Measurements from ENCODE around the gene RCOR2. TPM values are rescaled to one million over a fixed set of nuclear protein-coding genes. Genes with fewer than 3 reads are reported as not detected.

The RCOR2 gene
- total RNA-seq, 1 experiment from 2014 or later = 1.8 TPM

DNA sequence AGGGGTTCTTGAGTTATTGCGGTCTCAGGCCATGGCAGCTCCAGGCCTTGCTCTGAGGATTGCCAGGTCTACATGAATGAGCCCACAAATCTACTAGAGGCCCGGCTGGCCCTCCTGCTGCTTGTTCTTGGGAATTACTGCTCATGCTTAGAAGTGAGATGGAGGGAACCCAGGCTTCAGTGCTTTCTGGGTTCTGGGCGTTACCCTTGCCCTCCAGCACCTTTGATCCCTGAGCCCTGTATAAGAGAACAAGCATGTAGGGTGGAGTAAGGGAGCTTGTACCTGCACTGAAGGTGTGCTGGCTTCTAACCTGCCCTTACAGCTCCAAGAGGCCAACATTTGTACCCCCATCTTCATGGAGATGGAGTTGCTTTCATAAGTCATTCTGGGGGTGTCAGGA is 25.8 kb upstream of the RCOR2 start:
- Histone ChIP-seq H3K27me3 (replicated peaks; ENCODE audit: control insufficient read depth, insufficient read depth, low read length) (no peaks in the 10 kb centered on the region), H3K4me3 (ENCODE audit: low read depth, low read length) (no peak overlapping the region), H3K4me1 (peaks cover 4% of the 10 kb centered on the region; the same call in 1 of the 2 replicates), H3K9me3 (no peaks in the 10 kb centered on the region), H3K36me3 (ENCODE audit: control insufficient read depth, insufficient read depth, low read length) (peaks cover 1% of the 10 kb centered on the region; the same call in 1 of the 2 replicates)
- Mint-ChIP-seq H3K4me1 (ENCODE audit: low read depth, unreplicated experiment) (peaks cover 6% of the 10 kb centered on the region), H3K4me3 (ENCODE audit: unreplicated experiment) (no peak overlapping the region), H3K36me3 (ENCODE audit: insufficient read depth, unreplicated experiment) (peaks cover 37% of the 10 kb centered on the region), H3K9me3 (ENCODE audit: unreplicated experiment) (no peaks in the 10 kb centered on the region), H3K27ac (ENCODE audit: unreplicated experiment) (no peak overlapping the region), H3K27me3 (ENCODE audit: insufficient read depth, unreplicated experiment) (no peaks in the 10 kb centered on the region)
- CTCF ChIA-PET = interaction anchor here (1.1 kb wide), 1 partner anchor 104 kb away, joined by 3 read pairs; the partner anchor contains the start of gene MARK2
- POLR2A ChIA-PET = no interaction called here
- DNase-seq = no peak
- BruUV-seq (replicated peaks) = no TSS peak
- intact Hi-C loops (cut with micrococcal nuclease; ENCODE audit: unreplicated experiment) = no loop called here
- TF ChIP-seq, protein P1, sequence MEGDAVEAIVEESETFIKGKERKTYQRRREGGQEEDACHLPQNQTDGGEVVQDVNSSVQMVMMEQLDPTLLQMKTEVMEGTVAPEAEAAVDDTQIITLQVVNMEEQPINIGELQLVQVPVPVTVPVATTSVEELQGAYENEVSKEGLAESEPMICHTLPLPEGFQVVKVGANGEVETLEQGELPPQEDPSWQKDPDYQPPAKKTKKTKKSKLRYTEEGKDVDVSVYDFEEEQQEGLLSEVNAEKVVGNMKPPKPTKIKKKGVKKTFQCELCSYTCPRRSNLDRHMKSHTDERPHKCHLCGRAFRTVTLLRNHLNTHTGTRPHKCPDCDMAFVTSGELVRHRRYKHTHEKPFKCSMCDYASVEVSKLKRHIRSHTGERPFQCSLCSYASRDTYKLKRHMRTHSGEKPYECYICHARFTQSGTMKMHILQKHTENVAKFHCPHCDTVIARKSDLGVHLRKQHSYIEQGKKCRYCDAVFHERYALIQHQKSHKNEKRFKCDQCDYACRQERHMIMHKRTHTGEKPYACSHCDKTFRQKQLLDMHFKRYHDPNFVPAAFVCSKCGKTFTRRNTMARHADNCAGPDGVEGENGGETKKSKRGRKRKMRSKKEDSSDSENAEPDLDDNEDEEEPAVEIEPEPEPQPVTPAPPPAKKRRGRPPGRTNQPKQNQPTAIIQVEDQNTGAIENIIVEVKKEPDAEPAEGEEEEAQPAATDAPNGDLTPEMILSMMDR (IDR thresholded peaks at IDR 0.05; ENCODE audit: insufficient read depth in 1 of 2, low read depth in 1 of 2, low read length in 1 of 2, severe bottlenecking in 1 of 2, unreplicated experiment in 1 of 2) = no peak

DNA sequence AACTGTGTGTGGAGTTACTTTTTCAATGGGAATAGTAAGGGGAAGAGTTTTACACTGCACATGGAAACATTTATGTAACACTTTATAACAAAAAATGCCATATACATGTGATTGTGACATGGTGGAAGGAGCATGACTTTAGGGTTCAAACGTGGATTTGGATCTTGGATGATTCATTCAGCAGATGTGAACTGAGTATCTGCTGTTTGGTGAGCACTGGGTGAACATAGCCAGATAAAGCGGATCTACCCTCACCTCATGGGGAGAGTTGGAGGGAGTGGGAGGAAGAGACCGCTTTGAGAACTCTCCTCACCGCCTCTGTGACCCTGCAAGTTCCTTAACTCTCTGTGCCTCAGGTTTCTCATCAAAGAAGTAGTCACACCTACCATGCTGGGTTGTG is 24.9 kb upstream of the RCOR2 start:
- CTCF ChIA-PET = interaction anchor here (1.1 kb wide), 1 partner anchor 103 kb away, joined by 3 read pairs; the partner anchor contains the start of gene MARK2
- H3K9me3 Mint-ChIP-seq (ENCODE audit: unreplicated experiment) = no peaks in the 10 kb centered on the region
- Histone ChIP-seq H3K4me3 (ENCODE audit: low read depth, low read length) (no peak overlapping the region), H3K4me1 (peaks cover 4% of the 10 kb centered on the region; the same call in 1 of the 2 replicates), H3K36me3 (ENCODE audit: control insufficient read depth, insufficient read depth, low read length) (peaks cover 1% of the 10 kb centered on the region; the same call in 1 of the 2 replicates), H3K27me3 (replicated peaks; ENCODE audit: control insufficient read depth, insufficient read depth, low read length) (no peaks in the 10 kb centered on the region), H3K9me3 (no peaks in the 10 kb centered on the region)
- peaks cover 6% of the 10 kb centered on the region for H3K4me1 Mint-ChIP-seq (ENCODE audit: low read depth, unreplicated experiment)
- POLR2A ChIA-PET = no interaction called here
- H3K27me3 Mint-ChIP-seq (ENCODE audit: insufficient read depth, unreplicated experiment) = no peaks in the 10 kb centered on the region
- BruUV-seq (replicated peaks) = no TSS peak
- intact Hi-C loops (cut with micrococcal nuclease; ENCODE audit: unreplicated experiment) = no loop called here
- no peak for DNase-seq
- H3K36me3 Mint-ChIP-seq (ENCODE audit: insufficient read depth, unreplicated experiment) = peaks cover 32% of the 10 kb centered on the region
- TF ChIP-seq, protein P1 (IDR thresholded peaks at IDR 0.05; ENCODE audit: insufficient read depth in 1 of 2, low read depth in 1 of 2, low read length in 1 of 2, severe bottlenecking in 1 of 2, unreplicated experiment in 1 of 2) = no peak
- no peak overlapping the region for H3K4me3 Mint-ChIP-seq (ENCODE audit: unreplicated experiment)
- no peak overlapping the region for H3K27ac Mint-ChIP-seq (ENCODE audit: unreplicated experiment)

DNA sequence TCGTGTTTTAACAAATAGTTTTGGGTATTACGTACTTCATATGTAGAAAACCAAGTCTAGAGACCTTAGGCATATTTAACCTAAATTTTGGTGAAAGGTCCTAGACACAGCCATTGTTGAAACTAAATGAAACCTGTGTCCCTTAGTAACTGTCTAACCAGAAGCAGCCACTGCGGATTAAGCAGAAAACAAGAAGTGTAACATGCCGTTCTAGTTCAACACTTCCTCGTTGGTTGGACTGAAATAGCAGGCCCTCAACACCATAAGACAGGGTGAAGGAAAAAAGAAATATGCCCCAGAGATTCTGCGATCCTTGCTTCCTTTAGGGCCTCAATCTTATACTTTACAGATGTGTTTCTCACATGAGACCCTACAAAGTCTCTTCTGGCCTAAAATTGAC is 23.8 kb upstream of the RCOR2 start:
- Mint-ChIP-seq H3K27me3 (ENCODE audit: insufficient read depth, unreplicated experiment) (no peaks in the 10 kb centered on the region), H3K4me3 (ENCODE audit: unreplicated experiment) (peak overlapping the region; percentile 47), H3K9me3 (ENCODE audit: unreplicated experiment) (no peaks in the 10 kb centered on the region), H3K36me3 (ENCODE audit: insufficient read depth, unreplicated experiment) (peaks cover 24% of the 10 kb centered on the region), H3K27ac (ENCODE audit: unreplicated experiment) (no peak overlapping the region), H3K4me1 (ENCODE audit: low read depth, unreplicated experiment) (peaks cover 6% of the 10 kb centered on the region)
- H3K27me3 ChIP-seq (replicated peaks; ENCODE audit: control insufficient read depth, insufficient read depth, low read length) = no peaks in the 10 kb centered on the region
- ChIA-PET CTCF (no interaction called here), POLR2A (no interaction called here)
- DNase-seq = no peak
- TSS peak; percentile 39 for BruUV-seq (replicated peaks)
- TF ChIP-seq, protein P1 (IDR thresholded peaks at IDR 0.05; ENCODE audit: insufficient read depth in 1 of 2, low read depth in 1 of 2, low read length in 1 of 2, severe bottlenecking in 1 of 2, unreplicated experiment in 1 of 2) = no peak
- H3K9me3 ChIP-seq = no peaks in the 10 kb centered on the region
- intact Hi-C loops (cut with micrococcal nuclease; ENCODE audit: unreplicated experiment) = no loop called here
- H3K36me3 ChIP-seq (ENCODE audit: control insufficient read depth, insufficient read depth, low read length) = no peaks in the 10 kb centered on the region; the same call in 1 of the 2 replicates
- peaks cover 4% of the 10 kb centered on the region; the same call in 1 of the 2 replicates for H3K4me1 ChIP-seq
- H3K4me3 ChIP-seq (ENCODE audit: low read depth, low read length) = no peak overlapping the region

All from Caco-2 (cell line).